Endothelial cell (in vitro differentiated cells): ENCODE data around the gene CCT2. TPM values are rescaled to one million over a fixed set of nuclear protein-coding genes. Genes with fewer than 3 reads are reported as not detected.

Source experiments
- DNase-seq: peaks from one replicate; pipeline ENCODE4 v3.0.0; 2021; ENCODE audit warnings: low spot score
- H3K27ac Mint-ChIP-seq: one replicate; pipeline ENCODE4 v1.8.0; 2021; ENCODE audit warnings: mixed read lengths, inconsistent platforms; ENCODE audit not compliant: unreplicated experiment
- H3K27me3 Mint-ChIP-seq: one replicate; pipeline ENCODE4 v1.8.0; 2021; ENCODE audit warnings: mild to moderate bottlenecking, moderate library complexity, mixed read lengths, inconsistent platforms; ENCODE audit not compliant: unreplicated experiment
- H3K36me3 Mint-ChIP-seq: one replicate; pipeline ENCODE4 v1.8.0; 2021; ENCODE audit warnings: mild to moderate bottlenecking, low read depth, mixed read lengths, inconsistent platforms; ENCODE audit not compliant: unreplicated experiment
- H3K4me1 Mint-ChIP-seq: one replicate; pipeline ENCODE4 v1.8.0; 2021; ENCODE audit warnings: mild to moderate bottlenecking, mixed read lengths, inconsistent platforms; ENCODE audit not compliant: unreplicated experiment
- H3K4me3 Mint-ChIP-seq: one replicate; pipeline ENCODE4 v1.8.0; 2021; ENCODE audit warnings: mild to moderate bottlenecking, mixed read lengths, inconsistent platforms; ENCODE audit not compliant: unreplicated experiment
- H3K9me3 Mint-ChIP-seq: one replicate; pipeline ENCODE4 v1.8.0; 2021; ENCODE audit warnings: mixed read lengths, inconsistent platforms; ENCODE audit not compliant: unreplicated experiment
- CTCF ChIP-seq: fragments of 200-600 bp; sonication (generic); IDR thresholded peaks from one replicate; pipeline ENCODE4 v1.5.0; 2021; ENCODE audit warnings: antibody characterized with exemption; ENCODE audit not compliant: unreplicated experiment
- microRNA-seq: library from miRNA; unstranded; fragments of <30 nt; microRNA quantifications from one replicate; pipeline ENCODE4, GENCODE V29; 2020; ENCODE audit not compliant: unreplicated experiment
- total RNA-seq: library from RNA; stranded (reverse); fragmentation: NEBNext Ultra II Directional; extraction: Animal tissue kit (Norgen Biotek cat#: 25700); gene quantifications from one replicate; pipeline ENCODE4 v1.2.1, GENCODE V29; 2021; ENCODE audit not compliant: unreplicated experiment

The CCT2 gene
- total RNA-seq, 1 donor from 2014 or later, result 153 TPM

GRCh38 chr12:69649529-69649928 lies 64.3 kb downstream of the CCT2 start:
- H3K27ac Mint-ChIP-seq, result no peak overlapping the region
- H3K4me3 Mint-ChIP-seq, result no peak overlapping the region
- H3K9me3 Mint-ChIP-seq, result no peaks in the 10 kb centered on the region
- H3K36me3 Mint-ChIP-seq, result no peaks in the 10 kb centered on the region
- no peak for DNase-seq
- H3K4me1 Mint-ChIP-seq, result no peaks in the 10 kb centered on the region
- TF ChIP-seq CTCF, result no peak
- no peaks in the 10 kb centered on the region for H3K27me3 Mint-ChIP-seq

Small RNAs within 50 kb of the gene (microRNA-seq; reads per million reads assigned to microRNA genes)
- not detected for gene MIR3913-1
- not detected for gene MIR3913-2

Other genes with a start within 250 kb of the CCT2 start
- 3.6 TPM for gene LYZ, start 237.1 kb upstream of the CCT2 start, total RNA-seq
- gene YEATS4, start 225.7 kb upstream of the CCT2 start, total RNA-seq, result 16.8 TPM
- 22.9 TPM for gene FRS2, start 115.1 kb upstream of the CCT2 start, total RNA-seq
- not detected for gene LRRC10, start 25.4 kb downstream of the CCT2 start, total RNA-seq
- not detected for gene BEST3, start 113.8 kb downstream of the CCT2 start, total RNA-seq
- gene RAB3IP, start 153.4 kb downstream of the CCT2 start, total RNA-seq, result 14.1 TPM
- gene MYRFL, start 239.8 kb downstream of the CCT2 start, total RNA-seq, result 0.69 TPM